H1 (cell line): ENCODE data around the gene SRMS. TPM values are rescaled to one million over a fixed set of nuclear protein-coding genes. Genes with fewer than 3 reads are reported as not detected.

Source experiments
- CTCF ChIA-PET: fragments of 300-600 bp; sonication (Branson Sonifier 250); formaldehyde crosslinking; loops from one replicate; lab custom pipeline; 2021; ENCODE audit not compliant: partially characterized antibody; lab: Charles Lee
- POLR2A ChIA-PET: fragments of 300-600 bp; sonication (Branson Sonifier 250); formaldehyde crosslinking; loops from one replicate; lab custom pipeline; 2021; ENCODE audit warnings: inconsistent platforms; ENCODE audit not compliant: partially characterized antibody; lab: Charles Lee
- DNase-seq, 2 experiments: peaks; one replicate each; pipeline versions ENCODE4 v3.0.0 to v3.0.0-alpha.2; 2010 to 2022; ENCODE audit warnings: low spot score in 2 of 2, low read depth in 1 of 2, mixed read lengths in 1 of 2
- FAIRE-seq: peaks from 2 replicates; lab custom pipeline; 2011; peaks lifted over from hg19 to GRCh38; lab: Jason Lieb, UNC
- H2AFZ ChIP-seq: 2 replicates; pipeline ENCODE4 v1.8.1; 2012; ENCODE audit warnings: low read length, inconsistent platforms
- H2AK5ac ChIP-seq: 2 replicates; pipeline ENCODE4 v1.6.1; 2013; ENCODE audit warnings: low read depth, low read length
- H2BK120ac ChIP-seq: replicated peaks from 2 replicates; pipeline ENCODE3; 2013; ENCODE audit warnings: low read depth, low read length, inconsistent platforms
- H2BK12ac ChIP-seq: 2 replicates; pipeline ENCODE4 v1.6.1; 2013; ENCODE audit warnings: low read depth, low read length
- H2BK15ac ChIP-seq: 2 replicates; pipeline ENCODE4 v1.6.1; 2013; ENCODE audit warnings: low read length
- H2BK20ac ChIP-seq: 2 replicates; pipeline ENCODE4 v1.6.1; 2013; ENCODE audit warnings: low read length
- H2BK5ac ChIP-seq: 2 replicates; pipeline ENCODE4 v1.6.1; 2013; ENCODE audit warnings: low read depth, low read length
- H3K14ac ChIP-seq: 2 replicates; pipeline ENCODE4 v1.6.1; 2013; ENCODE audit warnings: inconsistent platforms; ENCODE audit not compliant: insufficient read length
- H3K18ac ChIP-seq: 2 replicates; pipeline ENCODE4 v1.6.1; 2013; ENCODE audit warnings: low read length; ENCODE audit errors: extremely low read depth
- H3K23ac ChIP-seq: 2 replicates; pipeline ENCODE4 v1.6.1; 2013; ENCODE audit warnings: inconsistent platforms; ENCODE audit not compliant: insufficient read length
- H3K23me2 ChIP-seq: 2 replicates; pipeline ENCODE4 v1.6.1; 2013; ENCODE audit warnings: low read depth, low read length
- H3K27ac ChIP-seq: 2 replicates; pipeline ENCODE4 v1.6.1; 2011; ENCODE audit warnings: low read depth, low read length, inconsistent platforms
- H3K27me3 ChIP-seq, 4 experiments: replicated peaks in 1 of 4; 1 replicate in 1 of 4; 2 replicates in 3 of 4; pipeline versions ENCODE4 v1.6.1 to v1.8.1; 2011 to 2013; ENCODE audit warnings: low read length in 3 of 4, mild to moderate bottlenecking in 3 of 4, inconsistent platforms in 2 of 4, mixed read lengths in 2 of 4, moderate library complexity in 1 of 4; ENCODE audit not compliant: control insufficient read depth in 3 of 4, insufficient read depth in 3 of 4; ENCODE audit errors: extremely low read depth in 1 of 4
- H3K36me3 ChIP-seq, 4 experiments: 2 replicates each; pipeline versions ENCODE4 v1.6.1 to v1.8.1; 2011 to 2013; ENCODE audit warnings: mild to moderate bottlenecking in 4 of 4, low read length in 3 of 4, moderate library complexity in 2 of 4, control low read depth in 1 of 4, inconsistent platforms in 1 of 4; ENCODE audit not compliant: insufficient read depth in 4 of 4, control insufficient read depth in 2 of 4
- H3K4ac ChIP-seq: replicated peaks from 2 replicates; pipeline ENCODE3; 2013; ENCODE audit warnings: low read length, low read depth, mixed read lengths, inconsistent platforms; ENCODE audit not compliant: insufficient read length
- H3K4me1 ChIP-seq, 4 experiments: replicated peaks in 1 of 4; 1 replicate in 1 of 4; 2 replicates in 3 of 4; pipeline versions ENCODE4 v1.6.1 to v1.8.1; 2011 to 2013; ENCODE audit warnings: low read length in 3 of 4, inconsistent platforms in 2 of 4, mixed read lengths in 1 of 4; ENCODE audit not compliant: insufficient read depth in 4 of 4, control insufficient read depth in 3 of 4
- H3K4me2 ChIP-seq, 2 experiments: 2 replicates each; pipeline versions ENCODE4 v1.6.1 to v1.8.1; 2011 to 2013; ENCODE audit warnings: low read depth in 2 of 2, low read length in 2 of 2, control low read depth in 1 of 2, inconsistent platforms in 1 of 2, mild to moderate bottlenecking in 1 of 2; ENCODE audit not compliant: insufficient read depth in 1 of 2
- H3K4me3 ChIP-seq, 4 experiments: fragments of 200-600, 300-600 bp in 1 of 4; sonication (generic), shearing (Covaris generic), sonication (Bioruptor Twin) in 1 of 4; 2 replicates each; pipeline versions ENCODE4 v1.5.1 to v1.8.1; 2011 to 2016; ENCODE audit warnings: low read length in 4 of 4, low read depth in 3 of 4, control low read depth in 2 of 4, inconsistent platforms in 2 of 4, mild to moderate bottlenecking in 2 of 4, mixed read lengths in 1 of 4, moderate library complexity in 1 of 4; ENCODE audit not compliant: insufficient read depth in 2 of 4; ENCODE audit errors: extremely low read depth in 1 of 4
- H3K56ac ChIP-seq: replicated peaks from 2 replicates; pipeline ENCODE3; 2013; ENCODE audit warnings: low read depth, mild to moderate bottlenecking, mixed read lengths, low read length, inconsistent platforms; ENCODE audit not compliant: insufficient read length
- H3K79me1 ChIP-seq: 2 replicates; pipeline ENCODE4 v1.6.1; 2013; ENCODE audit warnings: low read depth, low read length, control low read depth
- H3K79me2 ChIP-seq, 2 experiments: 2 replicates each; pipeline versions ENCODE4 v1.6.1 to v1.8.1; 2012 to 2013; ENCODE audit warnings: low read length in 2 of 2, mild to moderate bottlenecking in 2 of 2, inconsistent platforms in 1 of 2; ENCODE audit not compliant: insufficient read depth in 2 of 2, control insufficient read depth in 1 of 2
- H3K9ac ChIP-seq, 4 experiments: replicated peaks in 1 of 4; 1 replicate in 1 of 4; 2 replicates in 3 of 4; pipeline versions ENCODE4 v1.6.1 to v1.8.1; 2011 to 2013; ENCODE audit warnings: low read depth in 3 of 4, low read length in 3 of 4, control low read depth in 2 of 4, mild to moderate bottlenecking in 2 of 4, moderate library complexity in 2 of 4, inconsistent platforms in 1 of 4; ENCODE audit errors: extremely low read depth in 1 of 4
- H3K9me3 ChIP-seq, 2 experiments: 2 replicates each; pipeline versions ENCODE4 v1.6.1 to v1.8.1; 2012 to 2013; ENCODE audit warnings: mild to moderate bottlenecking in 2 of 2, moderate library complexity in 2 of 2, control low read depth in 1 of 2, inconsistent platforms in 1 of 2, low read depth in 1 of 2, low read length in 1 of 2, mixed read lengths in 1 of 2; ENCODE audit not compliant: insufficient read depth in 2 of 2
- H4K20me1 ChIP-seq, 2 experiments: replicated peaks in 1 of 2; 2 replicates each; pipeline versions ENCODE3 to v1.8.1; 2011 to 2013; ENCODE audit warnings: inconsistent platforms in 2 of 2, low read length in 2 of 2, mild to moderate bottlenecking in 1 of 2; ENCODE audit not compliant: insufficient read depth in 2 of 2, control insufficient read depth in 1 of 2
- H4K5ac ChIP-seq: 2 replicates; pipeline ENCODE4 v1.6.1; 2013; ENCODE audit warnings: low read length, low read depth, mixed read lengths, inconsistent platforms; ENCODE audit not compliant: insufficient read length
- H4K8ac ChIP-seq: 2 replicates; pipeline ENCODE4 v1.8.0; 2013; ENCODE audit warnings: mild to moderate bottlenecking, moderate library complexity, low read length, inconsistent platforms; ENCODE audit not compliant: insufficient read depth; ENCODE audit errors: extremely low read depth
- H4K91ac ChIP-seq: replicated peaks from 2 replicates; pipeline ENCODE3; 2013; ENCODE audit warnings: low read length, mixed read lengths, inconsistent platforms; ENCODE audit not compliant: insufficient read length
- CBX5 ChIP-seq: fragments of 300-800, 300-1000 bp; sonication (generic); IDR thresholded peaks from 2 replicates; pipeline ENCODE4 v1.7.1; 2016; ENCODE audit warnings: antibody characterized with exemption, low read length, low read depth
- HDAC2 ChIP-seq, 2 experiments: fragments of 300-600 bp in 1 of 2; sonication (generic) in 1 of 2; IDR thresholded peaks; 2 replicates each; pipeline ENCODE4 v1.6.1; 2011 to 2012; ENCODE audit warnings: low read depth in 2 of 2, low read length in 2 of 2, mild to moderate bottlenecking in 2 of 2, moderate library complexity in 2 of 2, borderline replicate concordance in 1 of 2, inconsistent platforms in 1 of 2
- SP4 ChIP-seq: IDR thresholded peaks from 2 replicates; pipeline ENCODE4 v1.6.1; 2012; ENCODE audit warnings: low read length, inconsistent platforms
- WGBS, 2 experiments: shearing (Covaris generic) in 1 of 2; methylation state at CpG; one replicate each; pipeline versions ENCODE4 v1.1.6 to v1.1.7; 2013 to 2015; ENCODE audit warnings: low lambda C conversion rate in 2 of 2, mixed read lengths in 2 of 2, inconsistent platforms in 1 of 2, low coverage in 1 of 2, missing lambda C conversion rate in 1 of 2; ENCODE audit not compliant: insufficient replicate concordance in 2 of 2, insufficient coverage in 1 of 2, insufficient read length in 1 of 2; ENCODE audit errors: extremely low coverage in 1 of 2, missing lambda C conversion rate in 1 of 2; 5-methylcytosine and 5-hydroxymethylcytosine counted together
- polyA plus RNA-seq, 7 experiments: library from polyadenylated mRNA; depleted of rRNA in 3 of 7; stranded (reverse) in 5 of 7; unstranded in 2 of 7; fragments of >200 nt in 5 of 7; fragments of 200-250 nt in 2 of 7; gene quantifications; 1 replicate in 5 of 7; 2 replicates in 1 of 7; 4 replicates in 1 of 7; pipeline versions ENCODE4 v1.2.1 to v1.2.3, GENCODE V29; 2011 to 2013; ENCODE audit warnings: missing spikeins in 2 of 7, mixed read lengths in 2 of 7
- total RNA-seq: library from RNA; stranded (reverse); fragmentation: NEBNext Ultra II Directional; extraction: Animal tissue kit (Norgen Biotek cat#: 25700); gene quantifications from 2 replicates; pipeline ENCODE4 v1.2.1, GENCODE V29; 2021

SRMS gene
- total and polyA plus RNA-seq, 2 of the 8 experiments (the other 6 are each of a cell fraction or from before 2014, with no cell fraction given), result 0.39 to 0.76 TPM

DNA sequence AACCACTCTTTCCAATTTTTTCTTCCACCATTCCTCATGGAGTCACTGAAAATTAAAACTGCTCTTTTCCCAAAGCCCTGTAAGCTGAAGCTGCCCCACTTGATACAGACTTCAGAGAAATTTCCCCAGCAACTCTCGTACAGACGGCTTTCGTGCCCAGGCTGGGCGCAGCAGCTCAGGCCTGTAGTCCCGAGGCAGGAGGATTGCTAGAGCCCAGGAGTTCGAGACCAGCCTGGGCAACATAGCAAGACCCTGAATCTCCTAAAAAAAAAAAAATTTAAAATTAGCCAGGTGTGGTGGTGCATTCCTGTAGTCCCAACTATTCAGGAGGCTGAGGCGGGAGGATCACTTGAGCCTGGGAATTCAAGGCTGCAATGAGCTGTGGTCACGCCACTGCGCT, 20.4 kb downstream of the SRMS start:
- H3K4me3 ChIP-seq, result no peak overlapping the region
- POLR2A ChIA-PET, result interaction anchor here (0.5 to 1.2 kb wide), 6 partner anchors 10 to 1255 kb away, joined by 3 read pairs; partner anchors contain the start of gene PTK6
- H3K4ac ChIP-seq, result no peak overlapping the region
- no peak overlapping the region for H4K8ac ChIP-seq
- H2BK20ac ChIP-seq, result no peak overlapping the region
- H3K4me1 ChIP-seq, result peaks cover 0 to 2% (median 1%) of the 10 kb centered on the region in 4 experiments; a peak in 2 of 7 replicates
- H3K4me2 ChIP-seq, result no peak overlapping the region
- H3K9me3 ChIP-seq, result no peaks in the 10 kb centered on the region
- H3K14ac ChIP-seq, result no peak overlapping the region
- H4K5ac ChIP-seq, result no peak overlapping the region
- H3K9ac ChIP-seq, result no peak overlapping the region
- H3K23me2 ChIP-seq, result peaks cover 3% of the 10 kb centered on the region; the same call in 1 of the 2 replicates
- H2BK5ac ChIP-seq, result no peak overlapping the region
- H2BK12ac ChIP-seq, result no peak overlapping the region
- H4K91ac ChIP-seq, result no peak overlapping the region
- peaks cover 7% of the 10 kb centered on the region; the same call in 1 of the 2 replicates for H3K79me1 ChIP-seq
- no peak overlapping the region for H2AFZ ChIP-seq
- H2BK120ac ChIP-seq, result no peak overlapping the region
- no peaks in the 10 kb centered on the region for H3K27me3 ChIP-seq
- no peak overlapping the region for H3K18ac ChIP-seq
- WGBS, 2 experiments, result 95% methylated on average over 9 of the region's 9 CpGs; no CpG with 5 or more reads in 1 of the 2 experiments
- peaks cover 3 to 10% of the 10 kb centered on the region in 2 experiments for H4K20me1 ChIP-seq
- no peaks in the 10 kb centered on the region; a peak in 1 of 4 replicates for H3K79me2 ChIP-seq
- no peak for FAIRE-seq
- no peak overlapping the region for H3K27ac ChIP-seq
- DNase-seq, result no peak
- CTCF ChIA-PET, result interaction anchor here (0.7 to 2.1 kb wide), 4 partner anchors 10 to 78 kb away, joined by 3 to 8 read pairs (median 4); partner anchors contain the start of gene PTK6
- H3K23ac ChIP-seq, result no peak overlapping the region
- H3K36me3 ChIP-seq, result peaks cover 0 to 12% (median 0%) of the 10 kb centered on the region in 4 experiments; a peak in 2 of 8 replicates
- no peak overlapping the region for H3K56ac ChIP-seq
- H2AK5ac ChIP-seq, result no peak overlapping the region
- H2BK15ac ChIP-seq, result no peak overlapping the region
- TF ChIP-seq HDAC2 (IDR thresholded peaks at IDR 0.05; ENCODE audit: borderline replicate concordance in 1 of 2, low read depth in 2 of 2, low read length in 2 of 2), result no peak
- TF ChIP-seq CBX5, result no peak
- TF ChIP-seq SP4, result no peak
